ENCODE data around the gene AOPEP. TPM values are rescaled to one million over a fixed set of nuclear protein-coding genes. Genes with fewer than 3 reads are reported as not detected.

The AOPEP gene
- total RNA-seq, 1 experiment from 2014 or later: 15.0 TPM

DNA sequence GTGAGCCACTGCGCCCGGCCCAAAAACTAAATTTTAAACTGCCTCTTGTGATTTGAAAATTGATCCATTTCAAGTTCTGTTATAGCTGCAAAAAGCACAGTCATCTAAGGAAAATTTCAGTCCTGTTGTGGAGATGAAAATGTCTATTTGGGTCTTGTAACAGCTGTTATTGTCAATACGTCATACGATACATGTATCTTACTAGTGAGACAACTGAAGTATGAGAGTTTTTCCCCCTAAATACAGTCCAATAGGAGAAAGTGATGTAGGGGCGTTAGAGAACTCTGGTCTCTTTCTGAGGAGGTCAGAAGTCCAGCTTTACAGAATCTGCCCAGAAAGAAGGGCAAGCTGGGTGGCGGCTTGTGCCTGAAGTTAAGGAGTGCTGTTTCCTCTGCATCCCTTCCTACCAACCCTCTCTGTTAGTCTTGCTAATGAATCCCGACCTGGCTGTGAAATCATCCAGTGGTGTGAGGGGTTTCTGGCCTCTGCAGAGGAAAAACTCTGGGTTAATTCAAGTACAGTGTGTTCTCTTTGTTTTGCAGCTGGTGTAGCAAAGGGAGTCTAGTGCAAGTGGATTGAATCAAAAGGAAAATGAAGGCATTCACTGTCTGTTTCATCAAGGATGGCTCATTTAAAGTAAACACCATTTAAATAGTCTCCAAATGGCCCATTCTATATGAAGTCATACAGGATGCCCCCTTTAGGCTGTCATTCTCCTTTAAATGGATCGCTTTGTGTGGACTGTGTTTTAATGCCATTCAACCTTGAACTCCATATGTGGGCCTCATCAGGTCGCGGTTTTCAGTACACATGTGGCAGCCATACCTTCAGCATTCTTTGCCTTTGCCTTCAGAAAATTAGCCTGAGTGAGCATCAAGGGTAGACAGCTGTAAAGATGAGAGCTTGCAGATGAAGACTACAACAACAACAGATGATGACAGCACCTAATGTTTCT is 59.0 kb downstream of the AOPEP start:
- H3K4me2 ChIP-seq (ENCODE audit: insufficient read depth, insufficient read length, low read length): no peak overlapping the region
- Mint-ChIP-seq H3K4me1 (peaks cover 7 to 8% of the 10 kb centered on the region in 2 experiments), H3K27me3 (ENCODE audit: low read depth) (no peaks in the 10 kb centered on the region), H3K36me3 (ENCODE audit: insufficient read depth in 1 of 3, low read depth in 3 of 3) (no peaks in the 10 kb centered on the region; a peak in 2 of 7 replicates), H3K4me3 (no peak overlapping the region), H3K27ac (peak overlapping the region in 2 of 3 experiments; percentile 5 to 50; a peak in 2 of 7 replicates), H3K9me3 (no peaks in the 10 kb centered on the region)
- H3K27me3 ChIP-seq (ENCODE audit: insufficient read depth, low read length): no peaks in the 10 kb centered on the region
- H3K27ac ChIP-seq (ENCODE audit: insufficient read length, low read depth, low read length): no peak overlapping the region
- no peak overlapping the region for H2BK5ac ChIP-seq (ENCODE audit: insufficient read length, low read length)
- TF ChIP-seq, protein P1, sequence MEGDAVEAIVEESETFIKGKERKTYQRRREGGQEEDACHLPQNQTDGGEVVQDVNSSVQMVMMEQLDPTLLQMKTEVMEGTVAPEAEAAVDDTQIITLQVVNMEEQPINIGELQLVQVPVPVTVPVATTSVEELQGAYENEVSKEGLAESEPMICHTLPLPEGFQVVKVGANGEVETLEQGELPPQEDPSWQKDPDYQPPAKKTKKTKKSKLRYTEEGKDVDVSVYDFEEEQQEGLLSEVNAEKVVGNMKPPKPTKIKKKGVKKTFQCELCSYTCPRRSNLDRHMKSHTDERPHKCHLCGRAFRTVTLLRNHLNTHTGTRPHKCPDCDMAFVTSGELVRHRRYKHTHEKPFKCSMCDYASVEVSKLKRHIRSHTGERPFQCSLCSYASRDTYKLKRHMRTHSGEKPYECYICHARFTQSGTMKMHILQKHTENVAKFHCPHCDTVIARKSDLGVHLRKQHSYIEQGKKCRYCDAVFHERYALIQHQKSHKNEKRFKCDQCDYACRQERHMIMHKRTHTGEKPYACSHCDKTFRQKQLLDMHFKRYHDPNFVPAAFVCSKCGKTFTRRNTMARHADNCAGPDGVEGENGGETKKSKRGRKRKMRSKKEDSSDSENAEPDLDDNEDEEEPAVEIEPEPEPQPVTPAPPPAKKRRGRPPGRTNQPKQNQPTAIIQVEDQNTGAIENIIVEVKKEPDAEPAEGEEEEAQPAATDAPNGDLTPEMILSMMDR (conservative IDR thresholded peaks at IDR 0.05): no peak
- no peak overlapping the region for H2BK15ac ChIP-seq (ENCODE audit: low read depth, low read length)
- H3K79me2 ChIP-seq (ENCODE audit: insufficient read depth, low read length): no peaks in the 10 kb centered on the region
- WGBS (ENCODE audit: extremely low coverage, insufficient read length, low lambda C conversion rate): no CpG with 5 or more reads among the region's 10 CpGs
- H2BK20ac ChIP-seq (ENCODE audit: low read depth, low read length, poor library complexity, severe bottlenecking): no peak overlapping the region
- no peak overlapping the region for H4K5ac ChIP-seq (ENCODE audit: insufficient read length, low read depth, low read length)
- H3K9ac ChIP-seq (ENCODE audit: extremely low read depth, insufficient read length, low read length): no peak overlapping the region
- no peak overlapping the region for H3K23ac ChIP-seq (ENCODE audit: insufficient read length, low read depth, low read length)
- H3K23me2 ChIP-seq (ENCODE audit: insufficient read length, low read depth, low read length, poor library complexity, severe bottlenecking): no peaks in the 10 kb centered on the region
- H4K8ac ChIP-seq (replicated peaks; ENCODE audit: insufficient read length, low read depth, low read length): no peak overlapping the region
- H3K18ac ChIP-seq (ENCODE audit: insufficient read length, low read depth, low read length): no peak overlapping the region
- no peaks in the 10 kb centered on the region for H3K79me1 ChIP-seq (ENCODE audit: insufficient read depth, low read depth, low read length, poor library complexity, severe bottlenecking)
- H3K4ac ChIP-seq (ENCODE audit: low read depth, low read length): no peak overlapping the region
- H3K9me3 ChIP-seq (ENCODE audit: control insufficient read depth, low read depth, low read length): no peaks in the 10 kb centered on the region
- H4K20me1 ChIP-seq (ENCODE audit: control insufficient read depth, insufficient read depth, insufficient read length): no peaks in the 10 kb centered on the region
- H2BK12ac ChIP-seq (ENCODE audit: insufficient read length, low read depth, low read length): no peak overlapping the region
- H2AFZ ChIP-seq (ENCODE audit: low read length): no peak overlapping the region
- no peak overlapping the region for H2AK5ac ChIP-seq (ENCODE audit: insufficient read length, low read length)
- no peak overlapping the region for H3T11ph ChIP-seq (ENCODE audit: low read length)
- no peak overlapping the region for H2BK120ac ChIP-seq (ENCODE audit: low read depth, low read length, poor library complexity, severe bottlenecking)
- H3K56ac ChIP-seq (ENCODE audit: insufficient read length, low read depth, low read length): no peak overlapping the region
- no peak overlapping the region for H4K91ac ChIP-seq (ENCODE audit: insufficient read length, low read depth, low read length)
- H3K14ac ChIP-seq (ENCODE audit: insufficient read depth, low read length): no peak overlapping the region
- H3K4me1 ChIP-seq (ENCODE audit: insufficient read depth, low read length): no peaks in the 10 kb centered on the region
- DNase-seq: no peak
